ENCODE measurements around the gene SNTB2. TPM values are rescaled to one million over a fixed set of nuclear protein-coding genes. Genes with fewer than 3 reads are reported as not detected.

Gene SNTB2
- total and polyA plus RNA-seq, 9 of the 15 experiments (the other 6 are each of a cell fraction or from before 2014, with no cell fraction given), result 1.2 to 13.7 (median 5.7) TPM

DNA sequence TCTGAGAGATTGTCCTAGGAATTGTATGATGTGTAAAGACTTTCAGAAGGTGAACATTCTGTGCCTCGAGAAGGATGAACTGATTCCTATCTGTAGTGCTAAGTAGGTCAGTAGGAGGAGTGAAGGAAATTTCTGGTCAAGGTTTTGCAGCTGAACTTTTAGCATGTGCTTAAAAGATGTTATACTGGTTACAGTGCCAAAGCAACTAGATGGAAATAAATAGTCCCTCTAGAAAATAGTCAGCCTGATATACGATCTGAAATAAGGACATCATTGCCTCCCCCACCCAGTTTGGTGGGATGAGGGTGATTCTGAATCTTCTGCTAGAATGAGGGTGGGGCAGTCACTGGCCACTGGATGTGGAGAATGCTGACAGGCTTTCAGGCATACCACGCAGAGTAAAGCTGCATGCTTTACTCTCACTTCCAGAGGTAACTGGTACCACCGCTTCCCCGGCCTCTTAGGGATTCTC lies 66.9 kb downstream of the SNTB2 start (continued):
- no peak for TF ChIP-seq STAT5A (IDR thresholded peaks at IDR 0.05; ENCODE audit: borderline replicate concordance, low read length)
- no peak for TF ChIP-seq ELK1 (CRISPR knock-in tag; IDR thresholded peaks at IDR 0.05)
- TF ChIP-seq CC2D1A (IDR thresholded peaks at IDR 0.05), result no peak
- no peak for TF ChIP-seq MGA (IDR thresholded peaks at IDR 0.05)
- no peak for TF ChIP-seq DIDO1 (tag; IDR thresholded peaks at IDR 0.05; ENCODE audit: low read depth)
- no peak for TF ChIP-seq NFIX (CRISPR knock-in tag; IDR thresholded peaks at IDR 0.05; ENCODE audit: low read depth)
- no peak for TF ChIP-seq HNRNPK (IDR thresholded peaks at IDR 0.05; ENCODE audit: low read depth, low read length, poor library complexity, severe bottlenecking)
- TF ChIP-seq, protein P1, sequence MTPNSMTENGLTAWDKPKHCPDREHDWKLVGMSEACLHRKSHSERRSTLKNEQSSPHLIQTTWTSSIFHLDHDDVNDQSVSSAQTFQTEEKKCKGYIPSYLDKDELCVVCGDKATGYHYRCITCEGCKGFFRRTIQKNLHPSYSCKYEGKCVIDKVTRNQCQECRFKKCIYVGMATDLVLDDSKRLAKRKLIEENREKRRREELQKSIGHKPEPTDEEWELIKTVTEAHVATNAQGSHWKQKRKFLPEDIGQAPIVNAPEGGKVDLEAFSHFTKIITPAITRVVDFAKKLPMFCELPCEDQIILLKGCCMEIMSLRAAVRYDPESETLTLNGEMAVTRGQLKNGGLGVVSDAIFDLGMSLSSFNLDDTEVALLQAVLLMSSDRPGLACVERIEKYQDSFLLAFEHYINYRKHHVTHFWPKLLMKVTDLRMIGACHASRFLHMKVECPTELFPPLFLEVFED (CRISPR knock-in tag; conservative IDR thresholded peaks at IDR 0.05), result no peak

Measured in K562 (cell line).